GM19240 (cell line): ENCODE measurements around the gene SDK1.

Experiments
- DNase-seq: peaks from one replicate; pipeline ENCODE4 v3.0.0; 2011; ENCODE audit warnings: low spot score; ENCODE audit not compliant: insufficient read length

The SDK1 gene

DNA sequence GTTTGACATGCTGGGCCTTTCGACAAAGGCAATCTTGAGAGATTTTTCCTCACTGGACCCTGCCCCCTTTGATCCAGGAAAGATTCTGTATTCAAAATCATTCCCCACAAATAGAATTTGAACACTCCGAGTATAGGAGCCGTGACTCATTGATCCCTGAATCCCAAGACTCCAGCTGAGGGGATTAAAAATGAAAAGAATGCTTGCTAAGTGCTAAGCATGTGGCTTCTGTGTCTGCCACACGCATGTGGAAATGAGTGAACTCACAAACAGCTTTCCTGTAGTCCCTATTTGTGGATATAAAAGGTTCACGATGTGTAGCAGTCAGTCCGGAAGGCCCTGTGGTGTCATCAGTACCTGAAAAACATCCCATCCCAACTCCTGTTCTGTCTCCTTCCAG is 674.3 kb downstream of the SDK1 start:
- no peak for DNase-seq

DNA sequence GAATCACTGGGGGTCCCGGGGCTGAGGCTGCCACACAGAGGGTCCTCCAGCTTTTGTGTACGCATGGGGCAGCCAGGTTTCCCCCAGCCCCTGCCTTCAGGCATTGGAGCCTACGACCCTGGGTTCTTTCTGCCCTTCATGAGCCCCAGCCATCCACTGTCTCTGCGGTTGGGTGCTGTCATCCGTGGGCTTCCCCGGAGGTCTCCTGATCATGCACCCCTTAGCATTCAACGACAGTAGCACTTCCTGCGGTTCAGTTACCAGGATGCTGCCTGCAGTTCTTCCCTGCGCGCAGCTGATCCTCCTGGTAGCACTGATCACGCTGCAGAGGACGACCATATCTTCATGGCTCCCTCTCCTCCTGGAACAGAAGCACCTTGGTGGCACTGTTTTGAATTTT is 676.3 kb downstream of the SDK1 start:
- no peak for DNase-seq

DNA sequence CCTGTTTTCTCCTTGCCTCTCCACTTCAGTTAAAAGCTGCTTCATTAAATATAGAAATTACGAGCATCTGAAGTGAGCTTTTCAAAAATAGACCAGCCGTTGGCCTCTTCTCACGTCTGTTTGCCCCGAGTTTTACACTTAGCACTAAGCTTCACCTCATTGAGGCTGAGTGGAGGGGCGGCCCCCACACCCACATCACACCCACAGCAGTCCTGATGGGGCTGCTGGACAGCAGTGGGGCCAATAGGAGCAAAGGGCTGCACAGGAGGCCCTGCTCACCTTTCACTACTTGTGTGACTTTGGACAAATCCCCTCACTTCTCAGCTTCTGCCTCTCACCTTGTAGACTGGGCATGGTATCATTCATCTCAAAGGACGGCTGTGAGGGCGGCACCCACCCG is 677.8 kb downstream of the SDK1 start:
- no peak for DNase-seq

DNA sequence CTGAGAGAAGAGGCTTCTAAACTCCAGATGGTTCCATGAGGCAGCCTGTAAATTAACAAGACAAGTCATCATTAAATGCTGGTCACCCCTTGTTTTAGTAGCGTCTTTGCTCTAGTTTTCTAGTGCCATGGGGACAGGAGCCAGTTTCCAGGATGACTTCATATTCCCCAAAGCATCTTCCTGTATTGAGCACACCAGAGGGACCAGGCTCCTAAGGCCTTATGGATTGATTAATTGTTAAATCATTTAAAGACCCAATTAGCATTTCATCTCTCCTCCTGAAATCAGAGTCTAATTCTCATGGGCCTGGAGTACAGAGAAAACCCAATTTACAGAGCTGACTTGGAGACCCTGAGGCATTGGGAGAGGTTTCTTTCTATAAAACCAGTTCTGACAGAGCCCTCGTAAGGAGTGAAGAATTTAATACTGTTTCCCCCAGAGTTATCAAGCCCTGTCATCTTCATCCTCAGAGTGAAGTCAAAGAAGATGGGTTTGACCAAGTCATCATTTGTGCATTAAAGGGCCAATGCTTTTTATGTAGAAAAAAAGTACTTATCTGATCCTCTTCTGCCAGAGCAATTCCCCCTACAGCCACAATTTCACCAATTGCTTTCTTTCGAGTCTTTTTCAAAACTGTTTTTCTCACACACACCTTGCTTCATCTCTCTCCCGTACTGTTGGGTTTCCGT is 678.7 kb downstream of the SDK1 start:
- no peak for DNase-seq

DNA sequence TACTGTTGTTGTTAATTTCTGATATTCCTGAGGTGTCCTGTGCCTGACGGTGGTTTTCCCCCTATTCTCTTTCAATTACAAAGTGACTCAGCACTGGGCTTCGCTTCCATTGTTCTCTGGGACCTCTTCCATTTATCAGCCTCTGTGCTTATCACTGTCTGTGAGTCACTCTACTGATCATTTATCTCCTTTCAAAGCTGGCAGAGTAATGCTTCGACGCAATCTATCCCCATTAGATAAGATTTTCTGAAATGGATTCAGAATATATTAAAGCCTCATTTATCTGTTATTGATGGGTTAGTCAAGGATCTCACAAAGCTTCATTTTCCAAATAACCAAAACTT is 679.2 kb downstream of the SDK1 start:
- no peak for DNase-seq

DNA sequence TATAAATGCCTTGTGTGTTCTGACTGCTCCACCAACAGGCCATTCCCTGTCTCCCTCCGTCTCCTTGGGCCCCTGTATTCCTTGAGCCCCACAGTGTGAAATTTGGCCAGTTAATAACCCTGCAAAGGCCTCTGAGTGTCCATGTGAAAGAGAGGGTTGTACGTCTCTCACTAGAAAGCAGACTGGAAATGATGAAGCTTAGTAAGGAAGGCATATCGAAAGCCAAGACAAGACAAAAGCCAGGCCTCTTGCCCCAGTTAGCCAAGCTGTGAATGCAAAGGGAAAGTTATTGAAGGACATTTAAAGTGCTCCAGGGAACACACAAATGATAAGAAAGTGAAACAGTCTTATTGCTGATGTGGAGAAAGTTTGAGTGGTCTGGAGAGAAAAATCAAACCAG is 680.2 kb downstream of the SDK1 start:
- DNase-seq, result no peak

DNA sequence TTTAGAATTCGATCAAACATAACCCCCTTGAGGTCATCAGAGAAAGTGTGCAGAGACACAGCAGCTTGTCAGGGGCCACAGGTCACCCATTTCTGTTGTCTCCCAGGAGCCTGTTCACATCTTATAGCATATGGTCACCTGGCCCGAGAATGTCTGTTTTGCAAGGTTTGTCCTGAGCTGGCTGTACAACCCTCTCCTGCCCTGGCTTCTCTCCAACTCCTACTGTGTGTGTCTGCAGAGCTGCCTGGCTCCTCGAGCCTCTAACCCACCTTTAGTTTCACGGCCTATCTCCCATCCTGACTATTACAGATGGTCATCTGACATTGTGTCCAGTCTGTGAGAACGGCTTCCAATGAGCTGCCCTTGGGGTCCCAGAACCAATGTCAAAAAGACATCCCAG is 683.4 kb downstream of the SDK1 start:
- DNase-seq, result no peak

DNA sequence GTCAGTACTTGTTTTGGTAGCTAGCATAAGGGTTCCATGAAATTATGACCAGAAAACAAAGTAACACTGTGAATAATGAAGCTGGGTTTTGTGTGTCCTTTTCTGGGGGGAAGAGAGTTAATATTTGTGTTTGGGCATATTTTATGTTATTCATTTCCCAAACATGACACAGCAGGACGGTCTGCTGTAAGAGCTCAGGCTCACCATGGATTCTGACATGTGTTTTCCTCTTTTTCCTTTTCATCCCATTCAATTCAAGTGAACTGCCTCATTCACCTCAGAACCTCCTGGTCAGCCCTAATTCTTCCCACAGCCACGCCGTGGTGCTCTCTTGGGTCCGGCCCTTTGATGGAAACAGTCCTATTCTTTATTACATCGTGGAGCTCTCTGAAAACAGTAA is 685.9 kb downstream of the SDK1 start:
- DNase-seq, result no peak

DNA sequence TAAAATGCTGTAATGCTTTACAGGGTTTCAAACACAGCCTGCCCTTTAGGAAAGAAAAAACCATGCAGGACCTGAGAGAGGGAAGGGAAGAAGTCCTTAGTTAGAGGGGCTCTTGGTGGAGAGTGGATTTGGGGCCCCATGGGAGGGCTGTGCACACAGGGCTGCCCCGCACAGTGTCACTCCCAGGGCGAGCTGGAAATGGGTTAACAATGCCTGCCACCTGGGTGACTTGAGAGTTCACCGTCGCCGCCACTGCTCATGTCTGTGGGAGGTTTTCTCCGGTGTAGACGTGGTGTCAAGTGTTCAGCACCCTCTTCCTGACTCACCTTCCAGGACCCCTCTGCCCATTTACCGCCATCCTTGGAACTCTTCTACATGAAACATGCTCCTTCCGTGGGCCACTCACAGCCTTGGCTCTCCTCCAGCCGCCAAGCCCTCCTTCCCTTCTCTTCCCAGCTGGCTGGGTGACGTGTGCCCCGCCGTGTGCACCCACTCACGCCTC is 686.4 kb downstream of the SDK1 start:
- no peak for DNase-seq

DNA sequence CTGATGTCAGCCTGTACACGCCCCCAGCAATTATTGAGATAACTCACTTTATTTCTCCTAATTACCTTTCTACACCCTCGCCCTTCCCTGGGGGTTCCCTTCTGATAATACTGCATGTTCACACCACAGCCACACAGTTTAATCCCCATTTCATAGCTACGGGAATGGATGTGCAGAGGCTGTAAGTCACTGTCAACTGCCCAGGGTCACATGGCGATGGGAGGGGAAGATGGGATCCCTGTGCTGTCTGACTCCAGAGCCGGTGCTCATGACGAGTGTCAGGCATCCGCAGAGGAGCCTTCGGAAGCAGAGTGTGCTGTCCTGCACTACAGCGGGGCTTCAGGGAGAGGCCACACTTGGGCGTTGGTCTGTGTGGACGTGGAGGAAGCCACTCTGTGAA is 688.7 kb downstream of the SDK1 start:
- DNase-seq, result no peak

DNA sequence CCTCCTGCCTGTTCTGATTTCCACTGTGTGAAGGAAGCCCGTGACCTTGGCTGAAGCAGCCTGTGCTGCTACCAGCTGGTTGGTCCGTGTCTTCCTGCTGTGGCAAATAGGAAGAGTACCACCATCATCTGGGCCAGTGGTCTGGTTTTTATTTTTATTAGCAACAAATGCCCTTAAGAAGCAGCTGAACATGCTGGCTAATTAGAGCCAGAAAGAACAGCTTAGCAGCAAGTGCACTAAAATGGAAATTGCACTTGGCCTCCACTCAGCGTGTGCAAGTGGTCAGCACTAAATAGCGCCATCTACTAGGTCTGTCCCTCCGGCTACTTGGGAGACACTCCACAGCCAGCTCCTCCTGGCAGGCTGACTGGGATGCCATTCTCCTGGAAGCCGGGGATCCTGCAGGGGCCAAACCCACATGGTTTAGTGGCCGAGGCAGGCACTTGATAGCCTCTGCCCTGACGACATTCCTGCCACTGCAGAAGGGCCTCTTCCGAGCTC is 690.7 kb downstream of the SDK1 start:
- no peak for DNase-seq

DNA sequence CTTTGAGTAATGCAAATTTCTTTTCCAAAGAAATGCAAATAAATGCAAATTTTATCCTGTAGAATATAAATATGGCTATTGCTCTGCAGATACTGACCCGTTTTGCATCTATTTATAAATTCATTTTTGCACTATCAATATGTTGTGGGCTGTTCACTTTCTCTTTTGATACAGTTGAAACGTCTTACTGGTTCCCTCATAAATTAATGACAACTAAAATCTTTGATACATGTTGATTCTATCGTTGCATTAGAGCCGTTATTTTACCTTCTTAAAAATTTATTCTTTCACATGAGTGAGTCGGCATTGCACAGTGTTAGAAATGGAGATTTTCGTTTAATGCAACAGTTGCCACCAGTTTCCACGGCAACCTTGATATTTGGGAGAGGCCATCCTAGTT is 691.8 kb downstream of the SDK1 start:
- no peak for DNase-seq

DNA sequence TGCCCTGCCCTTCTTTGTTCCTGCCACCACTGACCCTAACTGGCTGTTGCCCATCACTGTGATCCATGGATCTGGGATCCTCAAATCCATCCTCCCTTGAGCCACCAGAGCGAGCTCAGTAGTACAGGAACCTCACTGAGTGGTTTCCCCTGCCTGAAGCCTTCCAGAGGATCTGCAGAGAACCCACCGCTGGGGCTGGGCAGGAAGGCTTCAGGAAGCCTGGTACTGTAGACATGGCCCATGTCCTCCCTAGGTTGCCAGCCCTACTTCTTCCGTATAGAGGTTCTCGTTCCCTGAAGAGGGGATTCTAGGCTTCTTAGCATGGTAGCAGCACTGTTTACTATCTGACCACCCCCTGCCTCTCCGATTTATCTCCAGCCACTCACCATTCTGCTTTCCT is 693.7 kb downstream of the SDK1 start:
- no peak for DNase-seq

DNA sequence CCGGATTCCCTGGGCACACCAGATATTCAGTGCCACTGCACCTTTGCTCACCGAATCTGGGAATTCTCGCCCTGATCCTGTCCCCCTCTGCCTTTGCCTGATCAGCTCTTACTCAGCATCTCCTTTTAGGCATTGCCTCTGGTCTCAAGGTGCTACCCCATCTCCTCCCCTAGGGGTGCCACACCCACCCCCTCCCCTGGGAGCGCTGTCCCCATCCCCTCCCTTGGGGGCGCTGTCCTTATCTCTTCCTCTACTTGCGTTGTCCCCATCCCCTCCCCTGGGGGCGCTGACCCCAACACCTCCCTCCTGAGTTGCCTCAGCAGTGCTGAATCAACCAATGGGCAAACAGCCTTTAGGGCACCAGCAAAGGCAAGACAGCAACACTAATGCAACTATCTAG is 694.1 kb downstream of the SDK1 start:
- no peak for DNase-seq

DNA sequence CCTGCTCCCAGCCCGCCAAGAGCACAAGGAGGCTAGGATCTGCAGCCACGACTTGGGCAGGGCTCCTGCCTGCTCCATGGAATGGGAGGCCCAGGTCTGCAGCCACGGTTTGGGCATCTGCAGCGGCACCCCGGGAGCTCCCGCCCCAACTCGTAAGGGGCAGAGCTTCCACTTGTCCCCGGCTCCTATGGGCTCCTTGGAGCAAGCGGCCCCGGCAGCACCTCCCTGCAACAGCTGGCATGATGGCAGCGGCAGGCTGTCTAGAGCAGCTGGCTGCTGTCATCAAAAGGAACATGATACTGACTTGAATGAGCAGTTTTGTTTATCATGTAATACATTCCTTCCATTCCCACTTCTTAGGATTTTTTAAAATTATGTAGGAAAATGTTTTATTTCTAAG is 697.0 kb downstream of the SDK1 start:
- DNase-seq, result no peak

DNA sequence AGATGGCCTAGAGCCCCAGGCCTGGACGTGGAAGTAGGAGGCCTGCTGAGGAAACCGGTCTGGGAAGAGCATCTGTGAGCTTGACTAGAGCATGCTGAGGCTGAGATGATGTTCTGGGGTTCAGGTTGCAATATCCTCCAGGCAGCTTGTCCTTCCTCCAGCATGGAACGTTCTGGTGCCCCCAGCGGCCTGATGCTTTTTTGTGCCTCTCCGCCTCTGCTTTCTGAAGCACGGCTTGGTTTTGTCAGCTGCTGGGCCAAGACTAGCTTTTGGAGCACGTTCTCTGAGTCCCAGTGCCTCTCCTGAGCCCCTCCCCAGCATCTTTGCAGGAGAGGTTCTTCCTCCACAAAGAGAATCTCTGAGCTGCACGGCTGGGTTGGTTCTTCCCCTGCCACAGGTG is 699.1 kb downstream of the SDK1 start:
- DNase-seq, result no peak

DNA sequence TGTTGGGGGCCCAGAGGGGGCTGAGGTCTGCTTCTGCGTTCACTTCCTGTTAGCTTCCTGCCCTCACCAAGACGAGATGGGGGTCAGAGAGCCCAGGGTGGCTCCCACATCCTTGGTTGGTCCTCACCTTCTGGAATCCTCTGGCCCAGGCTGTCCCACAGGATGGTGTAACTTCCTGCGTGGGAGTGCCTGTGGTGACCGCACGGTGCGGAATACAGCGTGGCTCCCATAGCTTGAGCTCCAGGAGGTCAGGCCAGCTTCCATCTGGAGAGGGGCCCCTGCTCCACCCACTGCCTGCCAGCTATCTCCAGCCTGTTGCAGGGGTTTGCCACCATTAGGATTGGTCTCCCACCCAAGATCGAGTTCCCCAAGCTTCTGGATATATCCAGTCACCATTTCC is 699.9 kb downstream of the SDK1 start:
- DNase-seq, result no peak

DNA sequence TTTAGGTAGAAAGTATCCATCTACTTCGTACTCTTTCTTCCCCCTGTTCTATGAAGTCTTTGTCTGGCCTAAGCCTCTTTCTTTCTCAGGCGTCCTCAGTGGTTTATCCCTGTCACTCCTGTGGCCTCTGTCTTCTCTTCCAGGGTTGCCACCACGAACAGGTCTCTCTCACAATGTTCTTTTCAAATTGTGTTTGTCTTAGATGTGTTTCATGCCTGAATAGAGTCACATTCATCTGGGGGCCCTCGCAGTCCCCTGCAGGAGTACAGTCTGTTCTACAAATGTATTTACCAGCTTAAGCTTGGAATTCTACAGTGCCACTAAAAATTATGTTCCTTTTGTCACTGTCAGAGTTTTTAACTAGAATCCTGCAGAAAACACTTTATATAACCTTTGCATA is 700.7 kb downstream of the SDK1 start:
- no peak for DNase-seq

DNA sequence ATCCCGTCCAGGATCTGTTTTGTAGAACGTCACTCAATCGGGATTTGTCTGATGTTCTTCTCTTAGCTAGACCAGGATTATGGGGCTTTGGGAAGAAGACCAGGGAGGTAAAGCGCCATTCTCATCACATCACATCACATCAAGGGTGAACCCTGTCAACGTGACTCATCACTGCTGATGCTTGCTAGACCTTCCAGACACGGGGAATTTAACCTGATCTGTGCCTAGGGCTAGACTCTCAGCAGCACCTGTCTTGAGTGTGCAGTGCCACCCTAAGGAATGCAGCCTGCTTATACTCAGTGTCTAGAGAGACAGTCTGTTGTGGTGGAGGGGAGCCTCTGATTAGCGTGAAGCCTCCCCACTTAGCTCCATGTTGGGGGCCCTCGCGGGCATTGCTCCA is 702.5 kb downstream of the SDK1 start:
- no peak for DNase-seq

DNA sequence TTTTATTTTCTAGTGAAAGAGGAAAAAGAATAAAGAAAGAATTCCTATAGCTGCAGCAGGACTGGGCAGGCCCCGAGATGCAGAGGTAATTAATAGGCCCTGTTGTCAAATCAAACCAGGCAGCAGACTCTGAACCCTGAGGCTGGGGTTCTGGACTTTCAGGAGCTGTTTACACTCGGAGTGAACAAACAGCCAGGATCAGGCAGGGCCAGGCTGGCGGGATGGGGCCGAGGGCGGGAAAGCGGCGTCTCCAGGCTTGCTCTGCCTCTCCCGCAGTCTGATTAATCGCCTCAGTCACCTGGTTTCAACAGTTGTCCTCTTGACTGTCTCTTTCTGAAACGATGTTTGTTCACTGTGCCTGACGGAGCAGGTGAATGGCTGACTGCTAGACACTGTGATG is 705.6 kb downstream of the SDK1 start:
- no peak for DNase-seq

DNA sequence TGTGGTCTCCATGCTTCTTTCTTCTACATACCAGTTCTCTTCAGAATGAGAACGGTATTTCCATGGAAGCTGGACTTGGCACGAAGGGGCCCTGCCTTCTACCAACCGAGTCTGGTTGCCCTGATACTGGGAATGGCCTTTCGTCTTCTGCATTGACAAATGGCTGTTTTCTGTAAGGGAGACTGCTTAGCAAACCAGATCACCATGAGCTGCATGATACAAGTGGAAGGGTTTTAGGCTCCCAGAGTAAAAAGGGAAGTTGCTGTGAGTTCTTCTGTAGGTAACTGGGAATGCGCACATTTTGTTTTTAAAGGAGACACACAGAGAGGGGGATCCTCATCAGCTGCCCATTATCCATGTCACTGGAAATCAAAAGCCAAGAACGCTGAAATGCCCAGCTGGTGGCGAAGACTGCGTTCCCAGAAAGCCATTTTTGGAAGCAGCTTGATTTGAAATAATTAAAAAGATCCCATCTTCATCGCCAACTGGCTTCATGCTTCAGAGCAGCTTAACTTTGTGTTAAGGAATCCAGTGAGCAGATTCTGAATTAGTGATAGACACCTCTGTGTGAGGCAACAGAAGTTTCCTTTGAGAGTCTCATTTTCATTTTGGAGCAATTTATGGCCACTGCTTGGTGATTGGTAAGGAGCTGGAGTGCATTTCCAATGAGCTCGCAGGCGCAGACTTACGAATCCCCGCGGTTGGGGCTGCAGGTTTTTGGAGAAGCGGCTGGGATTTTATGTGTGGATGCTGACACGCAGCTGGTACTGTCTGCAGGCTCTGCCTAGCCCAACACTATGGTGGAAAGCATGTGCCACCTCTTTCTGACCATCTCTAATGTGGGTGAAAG is 708.4 kb downstream of the SDK1 start:
- no peak for DNase-seq

DNA sequence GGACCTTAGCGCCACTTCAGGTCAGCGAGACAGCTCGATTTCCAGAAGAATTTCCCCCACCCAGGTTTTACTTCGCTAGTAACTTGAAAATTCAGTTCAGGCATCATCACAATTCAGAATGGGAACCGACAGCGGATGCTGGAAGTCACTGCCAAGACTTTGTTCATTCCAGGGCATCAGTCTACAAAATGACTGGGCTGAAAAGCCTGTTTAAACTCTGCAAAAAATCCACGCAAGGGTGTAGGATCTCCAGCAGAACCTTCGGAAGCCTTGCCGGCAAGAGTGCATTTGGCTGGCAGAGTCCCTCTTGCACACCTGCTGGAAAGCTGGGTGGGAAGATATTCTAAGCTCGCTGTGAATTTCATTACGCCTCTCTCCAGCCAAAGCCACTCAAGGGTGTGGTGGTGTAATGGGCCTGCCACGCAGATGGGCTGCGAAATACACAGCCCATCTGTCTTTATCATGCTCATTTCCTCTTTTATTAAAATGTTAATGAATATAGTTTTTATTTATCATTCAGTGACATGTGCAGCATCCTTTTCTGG is 709.1 kb downstream of the SDK1 start:
- no peak for DNase-seq
